HCT116 (cell line): Measurements from ENCODE around the gene FGFRL1. TPM values are rescaled to one million over a fixed set of nuclear protein-coding genes. Genes with fewer than 3 reads are reported as not detected.
A peak's percentile ranks its signal among the peaks of the same experiment; 100 is the strongest.

Experiments used
- ATAC-seq: fragments of 200-7000 bp; cut with Tn5 transposase; 2 replicates; pipeline ENCODE4 v1.9.1; 2020; ENCODE audit warnings: mild to moderate bottlenecking, moderate library complexity
- BruUV-seq: library from RNA; stranded (reverse); fragments of 400-500 nt; replicated peaks from 2 replicates; lab custom pipeline; 2021; lab: Mats Ljungman, UMichigan
- CTCF ChIA-PET: fragments of 300-600 bp; sonication (Branson Sonifier 250); formaldehyde crosslinking; loops from one replicate; lab custom pipeline; 2021; ENCODE audit warnings: antibody characterized with exemption; lab: Charles Lee
- POLR2A ChIA-PET: fragments of 300-600, 350-600 bp; sonication (Branson Sonifier 250); formaldehyde crosslinking; loops from one replicate; lab custom pipeline; 2021; ENCODE audit warnings: antibody characterized with exemption; lab: Charles Lee
- RAD21 ChIA-PET, 2 experiments: fragments of 300-600 bp; sonication (Branson Sonifier 250); formaldehyde crosslinking; loops; one replicate each; lab custom pipeline; 2023; ENCODE audit warnings: low total read pairs in 2 of 2; ENCODE audit not compliant: uncharacterized antibody in 2 of 2, unreplicated experiment in 2 of 2, low non-redundant PET in 1 of 2; lab: Charles Lee
- DNase-seq: peaks from one replicate; pipeline ENCODE4 v3.0.0-alpha.2; 2010; ENCODE audit warnings: low read depth, low spot score
- H2AFZ ChIP-seq: fragments of 200-600 bp; shearing (Covaris generic), sonication (generic); 2 replicates; pipeline ENCODE4 v1.6.1; 2017; ENCODE audit warnings: low read depth, mixed run types, mixed read lengths, antibody characterized with exemption, low read length; ENCODE audit not compliant: poor library complexity, severe bottlenecking
- H3K27ac ChIP-seq: 2 replicates; pipeline ENCODE4 v1.5.1; 2012; ENCODE audit warnings: low read depth, low read length
- H3K27me3 ChIP-seq: fragments of 200-600 bp; sonication (generic); 2 replicates; pipeline ENCODE4 v1.6.1; 2016; ENCODE audit warnings: mixed run types, low read length, mixed read lengths; ENCODE audit not compliant: insufficient read depth
- H3K36me3 ChIP-seq, 2 experiments: fragments of 200-500 bp in 1 of 2; fragments of 200-600 bp in 1 of 2; sonication (Bioruptor generic) in 1 of 2; sonication (generic) in 1 of 2; 2 replicates each; pipeline versions ENCODE4 v1.5.1 to v1.6.1; 2014 to 2016; ENCODE audit warnings: low read length in 2 of 2, inconsistent platforms in 1 of 2, mixed read lengths in 1 of 2, mixed run types in 1 of 2; ENCODE audit not compliant: insufficient read depth in 2 of 2, control insufficient read depth in 1 of 2
- H3K4me1 ChIP-seq, 2 experiments: fragments of 200-600 bp in 1 of 2; sonication (generic) in 1 of 2; 2 replicates each; pipeline versions ENCODE4 v1.5.1 to v1.6.1; 2012 to 2017; ENCODE audit warnings: low read length in 2 of 2, inconsistent platforms in 1 of 2, mild to moderate bottlenecking in 1 of 2, mixed read lengths in 1 of 2, mixed run types in 1 of 2, moderate library complexity in 1 of 2; ENCODE audit not compliant: insufficient read depth in 2 of 2, control insufficient read depth in 1 of 2
- H3K4me2 ChIP-seq: fragments of 200-600 bp; sonication (generic); 2 replicates; pipeline ENCODE4 v1.6.1; 2017; ENCODE audit warnings: mixed run types, low read length, mixed read lengths
- H3K4me3 ChIP-seq, 2 experiments: fragments of 200-600 bp in 1 of 2; sonication (generic) in 1 of 2; replicated peaks in 1 of 2; 2 replicates each; pipeline ENCODE4 v1.5.1; 2011 to 2016; ENCODE audit warnings: low read length in 2 of 2, control low read depth in 1 of 2, low read depth in 1 of 2, mild to moderate bottlenecking in 1 of 2, mixed read lengths in 1 of 2, mixed run types in 1 of 2
- H3K79me2 ChIP-seq: fragments of 200-600 bp; sonication (generic); 2 replicates; pipeline ENCODE4 v1.6.1; 2017; ENCODE audit warnings: mild to moderate bottlenecking, mixed run types, low read length, moderate library complexity, mixed read lengths; ENCODE audit not compliant: insufficient read depth
- H3K9ac ChIP-seq: fragments of 200-600 bp; sonication (generic); 2 replicates; pipeline ENCODE4 v1.6.1; 2016; ENCODE audit warnings: low read length, mixed read lengths
- H3K9me2 ChIP-seq: fragments of 200-600 bp; sonication (generic), shearing (Covaris generic); 2 replicates; pipeline ENCODE4 v1.6.1; 2017; ENCODE audit warnings: mixed run types, mild to moderate bottlenecking, moderate library complexity; ENCODE audit not compliant: insufficient read depth
- H3K9me3 ChIP-seq, 2 experiments: fragments of 200-500 bp in 1 of 2; fragments of 200-600 bp in 1 of 2; sonication (Bioruptor generic) in 1 of 2; sonication (generic) in 1 of 2; 2 replicates each; pipeline ENCODE4 v1.6.1; 2014 to 2017; ENCODE audit warnings: low read length in 2 of 2, mixed read lengths in 2 of 2, inconsistent platforms in 1 of 2, low read depth in 1 of 2, mild to moderate bottlenecking in 1 of 2, mixed run types in 1 of 2, moderate library complexity in 1 of 2; ENCODE audit not compliant: control insufficient read depth in 1 of 2, insufficient read depth in 1 of 2
- H4K20me1 ChIP-seq: fragments of 200-600 bp; sonication (generic), shearing (Covaris generic); 2 replicates; pipeline ENCODE4 v1.6.1; 2017; ENCODE audit warnings: mixed run types, mild to moderate bottlenecking, moderate library complexity; ENCODE audit not compliant: insufficient read depth
- FOSL1 ChIP-seq: IDR thresholded peaks from 2 replicates; pipeline ENCODE4 v1.6.1; 2012; ENCODE audit warnings: low read depth
- JUND ChIP-seq: IDR thresholded peaks from 2 replicates; pipeline ENCODE4 v1.6.1; 2012
- POLR2AphosphoS5 ChIP-seq: IDR thresholded peaks from 2 replicates; pipeline ENCODE4 v1.6.1; 2011; ENCODE audit warnings: mild to moderate bottlenecking, low read depth, low read length, moderate library complexity
- ZFX ChIP-seq: fragments of 450-650 bp; IDR thresholded peaks from 2 replicates; pipeline ENCODE4 v1.6.1; 2017
- intact Hi-C: fragments of 100-400 bp; cut with micrococcal nuclease; formaldehyde crosslinking; loops from 2 replicates; pipeline ENCODE4 v1.10.0; 2022
- total RNA-seq: library from RNA; stranded (reverse); gene quantifications from one replicate; pipeline ENCODE4 v1.2.1, GENCODE V29; 2021; ENCODE audit not compliant: unreplicated experiment

The FGFRL1 gene
- total RNA-seq, 1 experiment from 2014 or later = 91.1 TPM

GRCh38 chr4:972651-973424 is 38.6 kb upstream of the FGFRL1 start:
- Histone ChIP-seq H3K9ac (peak overlapping the region; percentile 71), H3K4me2 (peak overlapping the region; percentile 92), H3K9me3 (no peaks in the 10 kb centered on the region), H3K9me2 (no peaks in the 10 kb centered on the region), H3K79me2 (no peaks in the 10 kb centered on the region), H3K4me3 (peak overlapping the region; percentile 68 to 80), H2AFZ (no peak overlapping the region), H3K4me1 (peaks cover 9 to 19% of the 10 kb centered on the region in 2 experiments; a peak in 3 of 4 replicates), H3K36me3 (no peaks in the 10 kb centered on the region), H4K20me1 (no peaks in the 10 kb centered on the region), H3K27ac (peak overlapping the region; percentile 58; the same call in 1 of the 2 replicates), H3K27me3 (no peaks in the 10 kb centered on the region)
- intact Hi-C loops = loop anchor here (2.0 kb wide), 1 partner anchor 14 kb away; the partner anchor contains the start of gene IDUA
- ChIA-PET RAD21 (no interaction called here), POLR2A (no interaction called here), CTCF (no interaction called here)
- TF ChIP-seq ZFX = peak; percentile 68; the same call in 1 of the 2 replicates
- no peak for TF ChIP-seq FOSL1
- ATAC-seq (peak; percentile 65), DNase-seq (no peak)
- BruUV-seq = no TSS peak

GRCh38 chr4:973431-974397 is 37.7 kb upstream of the FGFRL1 start, which contains the start of gene DGKQ:
TSS of gene DGKQ (minus strand) at chr4:973569. CDS start at chr4:973482, 87 bp downstream.
- no peaks in the 10 kb centered on the region for H3K36me3 ChIP-seq
- intact Hi-C loops = loop anchor here (2.0 kb wide), 1 partner anchor 13 kb away; the partner anchor contains the start of gene IDUA
- peak within 1 kb of the TSS; percentile 92 for H3K4me2 ChIP-seq
- no peaks in the 10 kb centered on the region for H3K27me3 ChIP-seq
- peak; percentile 60 for TF ChIP-seq POLR2AphosphoS5
- TF ChIP-seq JUND = no peak
- TF ChIP-seq FOSL1 = no peak
- TF ChIP-seq ZFX = peak; percentile 43; the same call in 1 of the 2 replicates
- no peaks in the 10 kb centered on the region for H3K9me2 ChIP-seq
- ATAC-seq (peak; percentile 86), DNase-seq (no peak)
- no peaks in the 10 kb centered on the region for H3K9me3 ChIP-seq
- peaks cover 9 to 19% of the 10 kb centered on the region in 2 experiments; a peak in 3 of 4 replicates for H3K4me1 ChIP-seq
- H3K9ac ChIP-seq = peak within 1 kb of the TSS; percentile 71
- no peaks in the 10 kb centered on the region for H4K20me1 ChIP-seq
- ChIA-PET POLR2A (no interaction called here), RAD21 (no interaction called here), CTCF (no interaction called here)
- no peaks in the 10 kb centered on the region for H3K79me2 ChIP-seq
- no peak within 1 kb of the TSS for H2AFZ ChIP-seq
- BruUV-seq = no TSS peak
- H3K27ac ChIP-seq = peak within 1 kb of the TSS; percentile 58; the same call in 1 of the 2 replicates
- peak within 1 kb of the TSS; percentile 68 to 80 for H3K4me3 ChIP-seq
